GM19372 (cell line): ENCODE data around the gene DNAJC25.
A peak's percentile ranks its signal among the peaks of the same experiment; 100 is the strongest.

Source experiments
- ATAC-seq: cut with Tn5 transposase; IDR thresholded peaks from one replicate; pipeline ENCODE4 v1.9.1; 2021; ENCODE audit warnings: mild to moderate bottlenecking, low read depth, moderate library complexity; ENCODE audit not compliant: unreplicated experiment

DNAJC25 gene

DNA sequence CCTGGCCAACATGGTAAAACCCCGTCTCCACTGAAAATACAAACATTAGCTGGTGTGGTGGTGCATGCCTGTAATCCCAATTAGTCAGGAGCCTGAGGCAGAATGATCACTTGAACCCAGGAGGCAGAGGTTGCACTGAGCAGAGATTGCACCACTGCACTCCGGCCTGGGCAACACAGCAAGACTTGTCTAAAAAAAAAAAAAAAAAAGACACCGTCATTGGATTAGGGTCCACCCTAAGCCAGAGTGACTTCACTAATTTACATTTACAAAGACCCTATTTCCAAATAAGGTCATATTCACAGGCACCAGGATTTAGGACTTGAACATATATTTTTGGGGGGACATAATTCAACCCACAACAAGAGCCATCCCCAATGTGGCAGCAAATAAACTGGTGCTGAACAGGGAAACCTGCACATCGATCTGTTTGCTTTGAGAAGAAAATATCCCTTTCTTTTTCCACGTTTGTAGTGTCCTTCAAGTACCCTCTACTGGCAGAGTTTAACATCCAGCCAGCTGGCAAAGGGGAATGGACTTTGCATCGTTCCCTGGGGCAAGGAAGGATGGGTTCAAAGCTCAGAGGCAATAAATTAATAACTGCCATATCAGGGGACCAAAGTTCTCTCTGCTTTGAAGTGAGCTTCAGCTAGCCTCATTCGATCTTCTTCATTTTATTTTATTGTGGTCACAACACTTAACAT is 3.7 kb upstream of the DNAJC25 start:
- no peak for ATAC-seq

DNA sequence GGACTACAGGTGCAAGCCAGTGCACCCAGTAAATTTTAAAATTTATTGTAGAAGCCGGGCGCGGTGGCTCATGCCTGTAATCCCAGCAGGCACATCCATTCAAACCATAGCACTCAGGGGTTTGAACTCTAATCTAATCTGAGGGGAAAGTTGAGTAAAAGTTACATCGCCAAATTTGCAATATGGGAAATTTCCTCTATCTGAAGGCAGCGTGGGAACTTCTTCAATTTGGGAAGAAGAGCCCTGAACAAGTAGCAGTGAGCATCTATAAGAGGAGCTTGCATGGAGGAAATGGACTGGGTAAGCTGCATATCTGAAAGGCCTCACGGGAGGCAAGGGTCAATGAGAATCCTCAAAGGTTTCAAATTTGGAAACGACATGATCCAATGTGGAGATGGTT is 2.7 kb upstream of the DNAJC25 start:
- ATAC-seq = no peak

DNA sequence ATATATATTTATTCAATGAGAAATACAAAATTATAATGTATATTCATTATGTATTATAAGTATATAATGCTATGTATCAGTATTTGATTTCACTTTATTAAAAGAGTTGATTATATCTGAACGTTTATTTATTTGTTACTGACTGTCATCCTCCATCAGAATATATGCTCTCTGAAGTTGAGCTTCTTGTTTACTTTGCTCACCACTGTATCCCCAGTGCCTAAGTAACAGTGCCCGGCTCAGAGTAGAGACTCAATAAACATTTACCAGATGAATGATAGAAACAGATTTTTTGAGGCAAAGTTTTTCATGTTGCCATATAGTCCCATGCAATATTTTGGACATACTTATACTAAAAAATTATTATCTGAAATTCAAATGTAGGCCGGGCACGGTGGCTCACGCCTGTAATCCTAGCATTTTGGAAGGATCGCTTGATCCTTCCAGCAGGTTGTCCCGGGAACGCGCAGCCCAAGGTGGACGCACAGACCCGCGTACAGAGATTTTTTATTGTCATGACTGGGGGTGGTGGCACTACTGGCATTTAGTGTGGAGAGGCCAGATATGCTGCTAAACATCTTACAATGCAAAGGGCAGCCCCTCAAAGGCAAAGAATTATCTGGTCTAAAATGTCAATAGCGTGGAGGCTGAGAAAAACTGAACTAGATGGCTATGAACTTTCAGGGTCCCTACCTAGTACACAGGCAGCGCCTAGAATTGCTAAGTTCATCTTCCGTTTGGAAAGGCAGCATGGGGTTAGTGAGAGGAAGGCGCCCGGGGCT is 761 bp upstream of the DNAJC25 start:
- peak; percentile 21 for ATAC-seq

DNA sequence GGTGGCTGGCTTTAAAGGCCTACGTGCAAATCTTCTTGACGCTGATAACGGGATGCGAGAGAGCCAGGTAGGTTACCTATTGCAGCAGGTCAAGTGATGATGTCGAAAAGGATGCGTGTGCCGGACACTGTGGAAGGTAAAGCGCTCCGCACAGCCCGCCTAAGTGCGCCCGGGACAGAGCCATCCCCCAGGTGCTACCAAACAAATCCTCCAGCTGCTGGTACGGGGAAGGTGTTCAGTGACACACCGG is 245 bp upstream of the DNAJC25 start:
- ATAC-seq = no peak

DNA sequence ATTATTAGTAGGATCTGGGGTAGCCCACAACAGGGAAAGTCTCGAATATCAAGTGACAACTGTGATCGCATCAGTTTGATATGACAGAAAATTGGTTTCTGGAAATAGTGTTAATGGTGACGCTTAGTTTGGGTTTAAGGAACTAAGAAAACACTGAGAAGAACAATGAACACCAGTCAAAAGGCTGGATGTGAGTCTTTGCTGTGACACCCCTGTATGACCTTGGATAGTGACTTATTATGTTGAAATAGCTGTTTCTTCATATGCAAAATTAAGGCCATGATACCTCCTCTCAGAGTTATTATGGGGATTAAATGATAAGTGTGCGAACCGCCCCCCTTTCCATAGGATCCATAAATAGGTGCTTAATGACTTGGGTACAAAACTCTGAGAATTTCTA is 926 bp downstream of the DNAJC25 start:
- ATAC-seq = no peak

DNA sequence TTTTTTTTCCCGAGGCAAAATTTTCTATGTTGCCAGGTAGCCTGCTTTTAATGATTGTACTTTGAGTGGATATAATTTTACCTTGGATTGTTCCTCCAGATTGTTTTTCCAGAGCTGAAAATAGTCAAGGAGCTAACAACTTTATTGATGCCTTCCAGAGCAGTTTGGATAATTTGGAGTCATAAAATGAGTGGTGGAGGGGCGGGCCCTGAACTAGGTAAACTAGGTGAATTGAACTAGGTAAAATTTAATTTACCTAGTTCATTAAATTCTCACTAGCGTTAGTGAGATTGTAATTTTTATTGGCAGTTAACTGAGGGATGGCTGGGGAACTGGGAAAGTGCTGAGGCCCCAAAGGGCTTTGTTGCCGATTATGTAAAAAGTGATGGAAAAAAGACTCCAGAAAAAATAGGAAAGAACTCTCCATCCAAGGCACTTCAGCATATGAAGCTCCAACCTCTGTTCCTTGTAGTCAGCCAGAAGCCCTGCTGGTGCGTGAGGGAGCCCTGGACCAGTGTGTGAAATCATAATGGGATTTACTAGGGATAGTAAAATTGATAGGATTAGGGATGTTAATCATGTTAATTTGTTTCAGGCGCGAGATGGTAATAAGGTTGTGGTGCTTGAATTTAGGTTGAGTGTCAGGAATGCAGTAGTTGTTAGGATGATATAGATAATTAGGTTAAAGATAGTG is 1.7 kb downstream of the DNAJC25 start:
- no peak for ATAC-seq

DNA sequence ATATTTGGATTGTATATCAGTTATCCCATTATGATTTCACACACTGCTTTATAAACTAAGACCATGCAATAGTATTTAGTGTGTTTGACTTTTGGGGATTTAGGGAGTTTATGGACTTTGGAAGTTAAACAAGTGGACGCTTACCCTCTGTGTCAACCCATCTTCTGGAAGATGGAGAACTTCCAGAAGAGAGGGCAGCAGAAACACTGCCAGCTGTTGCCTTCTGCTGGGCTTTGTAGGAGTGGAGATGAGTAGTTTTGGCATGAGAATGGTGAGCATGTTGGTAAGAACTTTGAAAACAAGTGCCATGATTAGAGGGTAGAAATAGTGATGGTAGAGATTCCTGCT is 2.2 kb downstream of the DNAJC25 start:
- no peak for ATAC-seq

DNA sequence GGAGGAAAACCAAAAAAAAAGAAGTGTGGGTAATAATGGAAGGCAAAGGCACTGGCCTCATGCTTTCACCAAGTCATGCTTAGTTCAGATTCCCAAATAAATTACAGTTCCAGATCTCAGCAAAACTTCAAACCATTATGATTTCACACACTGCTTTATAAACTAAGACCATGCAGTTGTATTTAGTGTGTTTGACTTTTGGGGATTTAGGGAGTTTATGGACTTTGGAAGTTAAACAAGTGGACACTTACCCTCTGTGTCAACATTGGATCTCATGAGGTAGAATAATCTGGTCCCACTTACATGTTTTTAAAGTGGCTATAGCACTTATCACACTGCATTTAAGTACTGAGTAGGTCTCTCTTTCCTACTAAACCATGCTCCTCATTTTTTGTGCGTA is 3.7 kb downstream of the DNAJC25 start:
- no peak for ATAC-seq

DNA sequence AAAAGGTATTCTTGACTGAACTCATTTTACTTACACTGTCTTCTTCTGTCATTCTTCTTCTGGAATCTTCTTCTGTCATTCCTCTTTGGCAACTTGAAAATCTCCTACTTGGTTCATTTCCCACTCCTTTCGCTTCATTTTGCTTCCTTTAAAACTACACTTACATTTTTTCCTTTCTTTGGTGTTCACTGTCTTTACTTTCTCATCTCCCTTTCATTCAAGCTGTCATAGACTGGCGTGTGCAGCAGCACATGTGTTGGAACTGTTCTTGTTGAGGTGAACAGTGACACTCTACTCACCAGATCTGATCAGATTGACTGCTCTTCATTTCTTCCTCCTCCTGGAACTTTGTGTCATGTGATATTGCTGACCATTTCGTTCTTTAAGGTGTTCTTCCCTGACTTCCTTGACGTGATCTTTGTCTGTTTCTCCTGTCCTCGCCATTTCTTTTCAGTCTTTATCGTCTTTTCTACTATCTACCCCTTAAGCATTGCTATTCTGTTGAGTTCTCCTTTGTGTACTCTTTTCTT is 6.4 kb downstream of the DNAJC25 start:
- ATAC-seq = no peak

DNA sequence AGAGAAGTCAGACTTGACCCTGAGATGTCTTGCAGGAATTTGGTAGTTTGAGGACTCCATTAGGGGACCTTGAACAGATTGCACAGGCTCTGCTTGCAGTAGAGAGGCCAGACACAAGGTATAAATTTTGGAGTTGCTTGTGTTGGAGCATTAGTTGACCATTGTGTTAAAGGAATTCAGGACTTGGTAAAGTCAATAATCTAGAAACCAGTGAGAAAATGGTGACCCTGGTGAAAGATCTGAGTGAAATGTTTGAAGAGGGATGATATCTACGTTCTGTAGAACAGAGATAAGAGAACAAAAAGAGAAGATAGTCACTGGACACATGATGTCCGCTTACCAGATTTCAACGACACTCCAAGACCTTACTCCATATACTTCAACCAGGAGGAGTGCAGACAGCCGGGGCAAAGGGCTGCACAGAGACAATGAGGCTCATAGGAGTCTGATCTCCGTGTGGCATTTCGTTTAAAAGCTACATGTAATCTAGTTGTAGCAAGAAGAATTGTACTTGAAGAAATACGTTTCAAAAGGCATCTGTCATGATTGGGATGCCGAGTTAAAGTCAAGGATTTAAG is 13.2 kb downstream of the DNAJC25 start:
- no peak for ATAC-seq

DNA sequence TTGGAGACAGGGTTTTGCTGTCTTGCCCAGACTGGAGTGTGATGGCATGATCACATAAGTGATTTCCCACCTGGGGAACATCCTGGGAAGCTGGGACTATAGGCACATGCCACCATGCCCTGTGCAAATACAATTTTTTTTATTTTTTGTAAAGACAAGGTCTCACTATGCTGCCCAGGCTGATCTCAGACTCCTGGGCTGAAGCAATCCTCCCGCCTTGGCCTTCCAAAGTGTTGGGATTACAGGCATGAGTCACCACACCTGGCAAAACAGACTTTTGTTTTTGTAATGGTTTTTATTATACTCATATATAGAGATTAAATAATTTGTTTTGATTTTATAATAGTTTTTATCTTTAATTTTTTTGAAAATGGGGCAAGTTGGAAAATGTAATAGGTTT is 14.7 kb downstream of the DNAJC25 start:
- ATAC-seq = no peak

DNA sequence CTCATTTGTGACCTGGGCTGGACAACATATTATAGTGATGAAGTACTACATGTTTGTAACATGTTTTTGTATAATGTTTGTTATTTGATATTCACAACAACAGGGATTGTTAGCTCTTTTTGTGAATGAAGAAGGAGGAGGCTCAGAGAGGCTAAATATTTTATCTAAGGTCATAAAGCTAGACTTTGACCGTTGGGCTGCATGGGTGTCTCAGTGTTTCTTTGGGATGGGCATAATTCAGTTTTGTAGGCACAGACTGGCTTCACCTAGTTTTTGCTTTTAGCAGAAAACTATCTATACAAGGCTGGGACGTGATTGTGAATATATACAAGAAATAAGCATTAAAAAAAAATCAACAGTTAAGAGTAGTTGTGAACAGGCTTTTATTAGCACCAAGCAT is 15.3 kb downstream of the DNAJC25 start:
- no peak for ATAC-seq

DNA sequence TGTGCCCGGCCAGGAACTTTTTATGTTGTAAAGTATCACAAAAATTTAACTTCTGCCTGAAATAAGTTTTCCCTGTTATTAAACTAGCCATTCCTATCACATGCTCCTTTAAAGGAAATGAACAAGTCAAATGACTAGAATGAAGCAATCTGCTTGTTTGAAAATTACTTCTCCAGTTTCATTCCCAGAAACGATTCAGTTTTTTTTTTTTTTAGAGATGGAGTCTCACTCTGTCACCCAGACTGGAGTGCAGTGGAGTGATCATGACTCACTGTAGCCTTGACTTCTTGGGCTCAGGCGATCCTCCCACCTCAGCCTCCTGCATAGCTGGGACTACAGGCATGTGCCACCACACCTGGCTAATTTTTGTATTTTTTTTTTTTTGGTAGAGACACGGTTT is 16.9 kb downstream of the DNAJC25 start:
- no peak for ATAC-seq

DNA sequence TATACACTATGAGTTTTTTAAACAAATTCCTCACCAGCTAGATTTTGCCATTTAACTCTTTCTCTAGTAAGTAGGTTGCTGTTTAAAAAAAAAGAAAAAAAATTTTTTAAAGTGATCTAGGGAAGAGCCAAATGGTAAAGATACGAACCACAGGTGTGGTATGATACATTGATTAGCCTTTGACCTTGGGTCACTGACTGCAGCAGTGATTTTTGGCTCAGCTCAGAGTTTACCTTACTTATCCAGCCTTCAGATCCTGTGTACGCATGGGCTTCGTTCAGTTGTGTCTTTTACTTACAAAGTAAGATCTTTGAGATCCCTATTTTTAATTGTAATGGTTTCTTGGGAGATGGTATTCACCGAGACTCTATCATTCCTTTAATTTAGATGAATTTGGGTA is 17.9 kb downstream of the DNAJC25 start:
- ATAC-seq = no peak

DNA sequence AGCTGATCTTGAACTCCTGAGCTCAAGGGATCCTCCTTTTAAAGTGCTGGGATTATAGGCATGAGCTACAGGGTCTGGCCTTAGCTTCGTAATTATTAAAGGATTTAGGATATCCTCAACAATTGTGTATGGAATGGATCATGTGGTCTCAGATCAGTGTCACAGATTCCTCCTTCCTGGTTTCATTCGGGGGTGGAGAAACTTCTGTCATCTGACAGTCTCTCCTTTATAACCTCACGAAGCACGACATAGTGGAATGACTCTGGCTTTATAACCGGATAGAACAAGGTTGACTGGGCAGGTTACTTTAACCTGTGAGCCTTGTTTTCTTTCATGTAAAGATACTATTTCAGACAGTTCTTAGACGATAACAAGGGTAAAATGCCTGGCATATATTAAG is 25.9 kb downstream of the DNAJC25 start:
- ATAC-seq = no peak

DNA sequence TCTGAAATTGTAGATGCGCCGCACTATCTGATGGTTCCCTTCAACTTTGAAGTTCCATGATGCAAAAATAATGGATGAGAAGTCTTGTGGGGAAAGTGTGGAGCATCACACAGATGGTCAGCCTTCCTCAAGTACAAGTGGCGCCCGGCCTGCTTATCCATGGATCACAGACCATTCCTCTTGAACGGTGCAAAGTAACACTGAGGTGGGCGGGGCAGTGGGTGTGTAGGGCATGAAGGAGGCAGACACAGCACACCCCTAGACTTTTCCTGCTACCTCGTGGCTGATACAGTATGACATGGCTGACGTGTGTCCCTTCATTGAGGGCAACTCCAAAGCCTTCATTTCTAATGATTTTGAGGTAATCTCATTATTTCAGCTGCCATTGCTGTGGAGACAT is 27.8 kb downstream of the DNAJC25 start:
- no peak for ATAC-seq

DNA sequence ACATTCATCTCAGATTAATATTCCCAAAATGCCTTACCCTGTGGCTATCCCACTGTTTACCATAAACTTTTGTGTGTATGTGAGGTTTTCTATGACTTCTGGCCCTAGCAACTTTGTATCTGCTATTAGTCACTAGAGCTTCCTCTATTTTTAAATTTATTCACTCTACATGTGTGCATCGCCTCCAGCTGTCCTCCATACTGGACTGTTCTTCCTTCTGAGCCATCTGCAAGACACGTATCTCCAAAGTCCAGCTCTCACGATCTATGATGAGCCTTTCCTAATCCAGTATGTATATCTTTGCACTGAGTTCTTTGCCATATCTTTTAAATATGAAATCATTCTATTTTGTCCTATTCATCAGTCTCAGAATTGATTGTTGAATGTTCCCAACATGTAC is 28.6 kb downstream of the DNAJC25 start:
- ATAC-seq = no peak

DNA sequence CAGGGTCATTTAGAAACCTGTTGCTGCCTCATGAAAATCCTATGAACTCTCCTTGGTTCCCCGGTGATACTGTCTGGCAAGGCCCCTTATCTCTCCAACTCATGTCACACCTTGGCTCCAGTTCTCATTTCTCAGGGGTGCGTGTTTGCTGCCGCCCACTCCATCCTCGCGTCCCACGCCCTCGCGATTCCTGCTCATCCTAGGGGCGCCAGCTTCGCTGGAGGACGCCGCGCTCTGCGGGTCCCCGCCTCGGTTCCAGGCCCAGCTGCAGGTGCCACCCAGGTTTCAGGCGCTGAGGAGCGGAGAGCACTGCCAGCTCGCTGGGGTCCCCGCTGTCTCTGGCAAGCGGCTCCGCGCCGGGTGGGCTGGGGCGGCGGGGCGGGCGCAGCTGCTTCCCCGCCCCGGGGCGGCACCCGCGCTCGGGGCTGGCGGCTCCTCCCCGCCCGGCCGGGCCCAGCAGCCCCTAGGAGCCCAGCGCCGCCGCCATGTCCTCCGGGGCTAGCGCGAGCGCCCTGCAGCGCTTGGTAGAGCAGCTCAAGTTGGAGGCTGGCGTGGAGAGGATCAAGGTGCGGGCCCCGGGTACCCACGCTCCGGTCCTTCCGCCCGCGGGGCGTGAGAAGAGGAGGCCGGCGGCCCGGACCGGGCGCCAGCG is 30.1 kb downstream of the DNAJC25 start, which contains the start of gene GNG10:
TSS of gene GNG10 (plus strand) at position 456 of the 652 bp plus-strand sequence. CDS start at position 486, 30 bp downstream.
- peak; percentile 88 for ATAC-seq

DNA sequence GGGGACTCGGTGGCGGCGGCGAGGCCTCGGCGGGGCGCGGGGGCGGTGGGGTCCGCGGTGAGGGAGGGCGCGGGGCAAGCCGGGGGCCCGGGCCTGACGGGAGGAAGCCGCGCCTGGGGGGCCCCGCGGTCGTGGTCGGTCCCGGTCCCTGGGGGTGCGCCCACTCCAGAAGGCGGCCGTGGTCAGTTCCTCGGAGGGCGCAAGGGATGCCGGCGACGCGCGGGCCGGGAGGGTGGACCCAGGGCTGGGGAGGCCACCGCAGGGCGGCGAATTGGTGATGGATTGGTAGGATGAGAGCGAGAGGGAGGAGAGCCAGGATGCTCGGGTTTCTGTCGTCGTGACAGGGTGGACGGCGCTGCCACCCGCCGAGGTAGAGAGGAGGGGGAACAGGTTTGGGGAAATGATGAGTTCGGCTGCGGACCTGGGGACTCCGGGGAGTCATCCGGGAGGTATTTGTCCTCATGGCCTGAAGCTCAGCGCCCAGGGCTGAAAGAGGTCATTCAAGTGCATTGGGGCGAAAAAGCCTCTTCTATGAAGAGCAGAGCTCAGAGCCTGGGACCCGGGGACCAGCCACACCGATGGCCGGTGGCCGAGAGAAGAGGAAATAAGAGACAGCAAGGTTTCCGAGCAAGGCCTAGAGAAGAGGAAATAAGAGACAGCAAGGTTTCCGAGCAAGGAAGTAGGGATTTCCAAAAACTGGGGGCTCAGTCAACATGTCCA is 30.8 kb downstream of the DNAJC25 start:
- peak; percentile 31 for ATAC-seq
